GM12865 (cell line): ENCODE measurements around the gene CCDC149.

Experiments used
- DNase-seq: peaks from one replicate; pipeline ENCODE4 v3.0.0; 2010; ENCODE audit warnings: low read depth
- H3K4me3 ChIP-seq: 2 replicates; pipeline ENCODE4 v1.5.1; 2011; ENCODE audit warnings: mild to moderate bottlenecking, low read depth, low read length, control low read depth
- TF ChIP-seq, protein P1 (sequence below): IDR thresholded peaks from 2 replicates; pipeline ENCODE4 v1.5.1; 2011; ENCODE audit warnings: low read length, control low read depth, low read depth, inconsistent platforms; ENCODE audit not compliant: insufficient read depth; ENCODE audit errors: missing control alignments

CCDC149 gene

DNA sequence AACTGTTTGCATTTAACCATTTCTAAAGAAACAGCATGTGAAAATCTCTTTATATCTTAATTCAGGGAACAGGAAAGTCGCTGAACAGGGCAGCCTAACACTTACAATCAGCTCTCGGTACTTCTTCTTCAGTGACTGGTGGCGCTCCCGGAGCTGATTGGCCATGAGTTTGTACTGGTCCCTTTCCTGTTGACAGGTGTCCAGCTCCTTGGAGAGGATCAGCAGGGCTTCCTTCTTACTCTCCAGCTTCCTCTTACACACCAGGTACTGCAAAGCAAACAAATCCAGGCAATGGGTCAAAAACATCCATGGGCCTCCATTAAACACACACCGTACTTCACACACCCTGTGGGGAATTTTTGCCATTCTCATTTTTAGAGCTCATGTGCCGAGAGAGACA, 36.4 kb downstream of the CCDC149 start:
- TF ChIP-seq, protein P1, sequence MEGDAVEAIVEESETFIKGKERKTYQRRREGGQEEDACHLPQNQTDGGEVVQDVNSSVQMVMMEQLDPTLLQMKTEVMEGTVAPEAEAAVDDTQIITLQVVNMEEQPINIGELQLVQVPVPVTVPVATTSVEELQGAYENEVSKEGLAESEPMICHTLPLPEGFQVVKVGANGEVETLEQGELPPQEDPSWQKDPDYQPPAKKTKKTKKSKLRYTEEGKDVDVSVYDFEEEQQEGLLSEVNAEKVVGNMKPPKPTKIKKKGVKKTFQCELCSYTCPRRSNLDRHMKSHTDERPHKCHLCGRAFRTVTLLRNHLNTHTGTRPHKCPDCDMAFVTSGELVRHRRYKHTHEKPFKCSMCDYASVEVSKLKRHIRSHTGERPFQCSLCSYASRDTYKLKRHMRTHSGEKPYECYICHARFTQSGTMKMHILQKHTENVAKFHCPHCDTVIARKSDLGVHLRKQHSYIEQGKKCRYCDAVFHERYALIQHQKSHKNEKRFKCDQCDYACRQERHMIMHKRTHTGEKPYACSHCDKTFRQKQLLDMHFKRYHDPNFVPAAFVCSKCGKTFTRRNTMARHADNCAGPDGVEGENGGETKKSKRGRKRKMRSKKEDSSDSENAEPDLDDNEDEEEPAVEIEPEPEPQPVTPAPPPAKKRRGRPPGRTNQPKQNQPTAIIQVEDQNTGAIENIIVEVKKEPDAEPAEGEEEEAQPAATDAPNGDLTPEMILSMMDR: no peak
- DNase-seq: no peak
- no peak overlapping the region for H3K4me3 ChIP-seq

DNA sequence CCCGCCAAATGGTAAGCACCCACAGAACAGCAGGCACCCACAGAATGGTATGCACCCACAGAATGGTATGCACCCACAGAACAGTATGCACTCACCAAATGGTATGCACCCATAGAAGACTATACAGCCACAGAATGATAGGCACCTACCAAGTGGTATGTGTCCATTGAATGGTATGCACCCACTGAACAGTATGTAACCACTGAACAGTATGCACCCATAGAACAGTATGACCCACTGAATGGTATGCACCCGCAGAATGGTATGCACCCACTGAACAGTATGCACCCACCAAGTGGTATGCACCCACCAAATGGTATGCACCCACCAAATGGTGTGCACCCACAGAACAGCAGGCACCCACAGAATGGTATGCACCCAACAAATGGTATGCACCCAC, 40.1 kb downstream of the CCDC149 start:
- H3K4me3 ChIP-seq: no peak overlapping the region
- TF ChIP-seq, protein P1: no peak
- DNase-seq: no peak

DNA sequence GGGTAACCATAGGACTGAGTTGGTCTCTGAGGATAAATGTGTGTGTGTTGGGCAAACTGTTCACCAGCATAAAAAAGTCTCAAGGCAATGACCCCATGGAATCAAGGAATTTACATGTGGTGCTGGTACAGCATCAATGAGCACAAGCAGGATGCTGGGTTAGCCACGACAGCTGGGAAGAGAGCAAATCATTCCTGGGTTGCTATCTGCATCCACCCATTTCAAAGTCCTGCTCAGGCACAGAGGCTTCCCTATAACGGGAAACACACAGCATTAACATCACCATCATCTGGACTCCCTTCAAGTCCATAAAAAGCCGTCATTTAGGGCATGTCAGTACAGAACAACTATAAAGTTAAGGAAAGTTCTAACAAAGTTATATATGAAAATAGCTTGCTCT, 41.6 kb downstream of the CCDC149 start:
- no peak overlapping the region for H3K4me3 ChIP-seq
- TF ChIP-seq, protein P1: no peak
- no peak for DNase-seq

DNA sequence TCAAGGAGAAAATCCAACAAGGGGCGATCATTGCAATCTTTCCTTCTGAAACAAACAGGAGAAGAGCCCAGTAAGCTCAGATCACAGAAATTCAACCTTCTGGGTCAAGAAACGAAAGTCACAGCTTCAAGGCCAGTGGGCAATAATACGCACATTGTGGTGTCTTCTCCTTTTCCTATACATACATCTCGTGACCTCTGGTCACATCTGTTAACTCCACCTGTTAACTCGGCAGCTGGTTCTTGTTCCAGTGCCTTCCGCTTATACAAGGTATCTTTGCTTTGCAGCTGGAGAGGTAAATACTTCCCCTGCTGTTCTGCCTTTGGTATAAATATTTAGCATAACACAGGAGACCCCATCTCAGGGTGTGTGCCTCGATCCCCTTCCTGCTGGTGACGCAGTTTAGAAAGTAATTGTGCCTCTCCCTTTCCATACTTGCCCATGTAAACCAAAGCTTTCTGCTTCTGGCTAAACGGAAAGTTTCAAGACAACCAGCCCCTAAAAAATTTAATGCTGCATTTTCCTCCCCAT, 45.0 kb downstream of the CCDC149 start:
- H3K4me3 ChIP-seq: no peak overlapping the region
- no peak for DNase-seq
- TF ChIP-seq, protein P1: no peak

DNA sequence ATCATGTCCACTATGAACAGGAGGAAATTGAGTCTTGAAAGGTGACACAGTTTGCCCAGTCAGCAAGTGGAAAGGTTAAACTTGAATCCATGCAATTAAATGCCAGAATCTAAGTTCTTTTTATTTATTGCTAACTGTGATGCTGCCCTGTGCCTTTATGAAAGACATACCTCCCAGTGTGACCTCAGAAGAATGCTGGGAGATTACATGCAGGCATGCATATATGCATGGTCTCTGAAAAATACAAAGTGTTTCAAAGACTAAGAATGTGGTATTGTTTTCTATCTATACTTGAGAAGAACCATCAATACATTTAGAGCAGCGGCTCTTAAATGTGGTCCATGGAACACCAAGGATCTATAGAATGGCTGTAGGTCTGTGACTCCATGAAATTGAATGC, 45.6 kb downstream of the CCDC149 start:
- TF ChIP-seq, protein P1: no peak
- no peak for DNase-seq
- H3K4me3 ChIP-seq: no peak overlapping the region

DNA sequence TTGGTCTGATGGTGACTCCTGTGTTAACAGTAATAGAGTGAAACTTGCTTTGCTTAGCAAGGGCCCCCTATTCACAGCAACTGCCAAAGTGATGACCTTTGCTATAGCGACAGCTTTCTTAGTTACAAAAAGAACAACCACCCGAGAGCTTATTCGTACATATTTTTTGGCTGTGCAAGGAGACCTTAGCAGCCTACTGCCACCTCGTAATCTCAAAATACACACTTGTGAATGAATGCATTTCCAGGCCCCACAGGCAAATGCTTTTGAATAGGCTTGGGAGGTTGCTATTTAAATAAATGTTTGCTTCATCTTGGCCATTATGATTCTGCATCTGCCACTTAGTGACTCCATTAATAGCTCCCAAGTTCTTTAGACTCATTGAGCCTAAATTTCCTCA, 47.4 kb downstream of the CCDC149 start:
- TF ChIP-seq, protein P1: no peak
- DNase-seq: no peak
- H3K4me3 ChIP-seq: no peak overlapping the region

DNA sequence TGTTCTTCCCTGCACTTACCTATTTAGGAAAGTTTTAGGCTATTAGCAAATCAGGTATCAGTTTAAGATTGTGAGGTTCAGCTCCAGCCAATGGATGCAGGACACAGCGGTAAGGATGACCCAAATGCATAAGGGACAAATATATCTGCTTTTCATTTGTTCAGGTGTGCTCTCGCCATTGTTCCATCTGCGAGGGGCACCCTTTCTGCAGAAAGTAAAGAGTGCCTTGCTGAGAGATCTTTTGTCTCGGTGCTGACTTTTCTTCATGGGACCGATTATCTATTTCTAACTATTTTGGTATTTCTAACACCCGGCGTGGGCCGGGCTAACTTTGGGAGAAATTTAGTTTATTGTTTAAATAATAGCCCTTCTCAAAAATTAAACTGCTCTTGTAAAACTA, 49.0 kb downstream of the CCDC149 start:
- TF ChIP-seq, protein P1: no peak
- H3K4me3 ChIP-seq: no peak overlapping the region
- no peak for DNase-seq
